Epithelial cell of proximal tubule (primary cell): Measurements from ENCODE around the gene CERS6. TPM values are rescaled to one million over a fixed set of nuclear protein-coding genes. Genes with fewer than 3 reads are reported as not detected.

Source experiments
- DNase-seq: peaks from one replicate; pipeline ENCODE4 v3.0.0-alpha.2; 2011; ENCODE audit warnings: low read depth
- H3K4me3 ChIP-seq: 2 replicates; pipeline ENCODE4 v1.5.1; 2011; ENCODE audit warnings: low read depth, mild to moderate bottlenecking, low read length
- total RNA-seq: library from RNA; depleted of rRNA; stranded (reverse); fragments of >200 nt; gene quantifications from 2 replicates; pipeline ENCODE4 v1.2.3, GENCODE V29; 2015
- TF ChIP-seq, protein P1 (sequence below): conservative IDR thresholded peaks from 2 replicates; pipeline ENCODE4 v1.5.1; 2012; ENCODE audit warnings: low read depth, mild to moderate bottlenecking, low read length

CERS6 gene
- total RNA-seq, 1 donor from 2014 or later: 11.6 TPM

DNA sequence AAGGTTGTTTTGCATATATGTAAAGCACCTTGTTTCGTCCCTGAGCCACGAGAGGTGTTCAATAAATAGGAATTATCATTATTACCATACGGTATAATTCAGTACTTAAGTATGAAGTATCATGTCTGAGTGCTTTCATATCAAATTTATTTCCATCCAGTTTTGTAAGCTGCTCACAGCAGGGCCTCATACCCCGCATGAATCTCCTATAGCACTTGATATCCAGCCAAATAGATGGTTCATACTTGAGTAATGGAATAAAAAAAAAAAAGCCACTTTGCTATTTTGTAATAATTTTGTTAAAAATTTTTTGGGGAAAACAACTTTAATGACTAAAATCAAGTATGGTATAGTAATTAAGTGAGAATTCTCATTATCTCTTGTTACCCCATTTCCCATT is 185.6 kb downstream of the CERS6 start:
- TF ChIP-seq, protein P1, sequence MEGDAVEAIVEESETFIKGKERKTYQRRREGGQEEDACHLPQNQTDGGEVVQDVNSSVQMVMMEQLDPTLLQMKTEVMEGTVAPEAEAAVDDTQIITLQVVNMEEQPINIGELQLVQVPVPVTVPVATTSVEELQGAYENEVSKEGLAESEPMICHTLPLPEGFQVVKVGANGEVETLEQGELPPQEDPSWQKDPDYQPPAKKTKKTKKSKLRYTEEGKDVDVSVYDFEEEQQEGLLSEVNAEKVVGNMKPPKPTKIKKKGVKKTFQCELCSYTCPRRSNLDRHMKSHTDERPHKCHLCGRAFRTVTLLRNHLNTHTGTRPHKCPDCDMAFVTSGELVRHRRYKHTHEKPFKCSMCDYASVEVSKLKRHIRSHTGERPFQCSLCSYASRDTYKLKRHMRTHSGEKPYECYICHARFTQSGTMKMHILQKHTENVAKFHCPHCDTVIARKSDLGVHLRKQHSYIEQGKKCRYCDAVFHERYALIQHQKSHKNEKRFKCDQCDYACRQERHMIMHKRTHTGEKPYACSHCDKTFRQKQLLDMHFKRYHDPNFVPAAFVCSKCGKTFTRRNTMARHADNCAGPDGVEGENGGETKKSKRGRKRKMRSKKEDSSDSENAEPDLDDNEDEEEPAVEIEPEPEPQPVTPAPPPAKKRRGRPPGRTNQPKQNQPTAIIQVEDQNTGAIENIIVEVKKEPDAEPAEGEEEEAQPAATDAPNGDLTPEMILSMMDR: no peak
- no peak for DNase-seq
- no peak overlapping the region for H3K4me3 ChIP-seq

DNA sequence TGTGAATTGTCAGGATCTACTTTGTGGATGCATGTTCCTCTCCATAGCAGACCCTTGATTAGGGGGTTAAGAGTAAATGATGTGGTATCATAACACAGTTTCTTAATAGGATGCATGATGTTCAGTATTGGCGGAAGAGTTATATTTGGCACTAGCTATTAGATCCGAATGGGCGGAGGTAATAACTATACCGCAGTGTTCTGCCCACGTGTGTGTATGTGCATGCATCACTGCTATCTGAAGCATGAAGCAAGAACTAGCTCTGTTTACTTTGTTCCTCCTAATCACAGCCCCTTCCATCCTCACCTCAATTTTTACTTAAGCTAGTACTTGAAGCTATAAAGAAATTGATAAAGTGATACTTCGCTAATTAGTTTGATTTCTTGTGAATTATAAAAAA is 186.8 kb downstream of the CERS6 start:
- TF ChIP-seq, protein P1: no peak
- no peak overlapping the region for H3K4me3 ChIP-seq
- DNase-seq: no peak

DNA sequence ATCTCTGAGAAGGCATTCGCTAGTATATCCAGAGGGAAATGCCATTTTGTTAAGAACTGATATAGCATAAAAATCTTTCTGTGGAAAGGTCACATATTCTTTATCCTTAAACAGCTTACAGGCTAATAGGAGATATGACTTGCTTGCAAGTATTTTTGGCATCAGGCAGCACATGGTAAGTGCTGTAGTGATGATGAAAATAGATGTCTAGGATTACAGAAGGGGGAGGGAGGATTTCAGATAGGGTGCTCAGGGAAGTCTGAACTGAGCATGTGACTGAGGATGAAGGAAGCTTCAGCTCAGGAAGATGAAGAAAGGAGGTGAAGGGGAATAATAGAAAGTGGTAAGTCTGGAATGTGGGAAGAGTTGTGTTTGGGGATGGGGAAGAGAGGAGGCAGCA is 187.9 kb downstream of the CERS6 start:
- H3K4me3 ChIP-seq: no peak overlapping the region
- DNase-seq: no peak
- TF ChIP-seq, protein P1: no peak

DNA sequence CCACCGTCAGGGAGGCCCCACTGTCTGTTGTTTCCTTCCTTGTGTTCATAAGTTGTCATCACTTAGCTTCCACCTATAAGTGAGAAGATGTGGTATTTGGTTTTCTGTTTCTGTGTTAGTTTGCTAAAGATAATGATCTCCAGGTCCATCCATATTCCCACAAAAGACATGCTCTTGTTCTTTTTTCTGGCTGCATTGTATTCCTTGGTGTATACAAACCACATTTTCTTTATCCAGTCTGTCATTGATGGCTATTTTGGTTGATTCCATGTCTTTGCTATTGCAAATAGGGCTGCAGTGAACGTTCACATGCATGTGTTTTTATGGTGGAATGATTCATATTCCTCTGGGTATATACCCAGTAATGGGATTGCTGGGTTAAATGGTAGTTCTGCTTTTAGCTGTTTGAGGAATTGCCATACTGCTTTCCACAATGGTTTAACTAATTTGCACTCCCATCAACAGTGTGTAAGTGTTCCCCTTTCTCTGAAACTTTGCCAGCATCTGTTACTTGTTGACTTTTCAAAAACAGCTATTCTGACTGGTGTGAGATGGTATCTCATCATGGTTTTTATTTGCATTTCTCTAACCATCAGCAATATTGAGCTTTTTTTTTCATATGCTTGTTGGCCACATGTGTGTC is 189.7 kb downstream of the CERS6 start:
- TF ChIP-seq, protein P1: no peak
- H3K4me3 ChIP-seq: no peak overlapping the region
- no peak for DNase-seq

DNA sequence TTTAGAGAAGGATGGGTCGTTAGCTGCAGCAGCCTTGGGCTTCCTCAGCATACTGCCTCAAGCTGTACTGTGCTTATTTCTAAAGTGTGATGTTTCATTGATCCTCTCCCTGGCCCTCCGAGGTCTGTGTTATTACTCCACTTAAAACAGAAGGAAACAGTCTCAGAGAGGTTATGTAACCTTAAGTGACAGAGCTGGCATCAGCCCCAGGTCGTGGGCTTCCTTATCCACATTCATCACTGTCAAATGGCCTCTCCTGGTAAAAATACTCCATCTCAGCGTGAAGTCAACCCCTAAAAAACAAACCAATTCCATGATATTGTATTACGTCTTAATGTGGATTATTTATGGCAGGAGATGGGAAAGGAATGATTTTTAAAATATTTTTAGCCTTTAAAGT is 193.0 kb downstream of the CERS6 start:
- TF ChIP-seq, protein P1: no peak

DNA sequence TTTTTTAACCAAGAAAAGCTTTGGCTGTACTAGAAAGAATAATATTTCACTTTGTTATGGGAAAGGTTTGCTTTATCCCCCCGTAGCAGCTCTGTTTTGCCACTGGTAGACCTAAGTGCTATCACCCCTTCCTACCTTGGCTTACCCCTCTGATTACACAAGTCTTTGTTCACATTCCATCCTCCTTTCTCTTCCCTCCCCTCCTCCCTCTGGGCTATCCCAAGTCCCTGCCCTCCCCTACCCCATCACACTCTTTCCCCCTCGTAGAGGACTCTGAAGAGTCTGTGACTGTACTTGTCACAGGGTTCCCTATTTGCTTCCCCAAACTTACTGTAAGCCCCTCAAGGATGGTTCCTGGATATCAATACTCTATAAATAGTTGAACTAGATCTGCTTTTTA is 193.5 kb downstream of the CERS6 start:
- H3K4me3 ChIP-seq: no peak overlapping the region
- TF ChIP-seq, protein P1: no peak
- no peak for DNase-seq

More for the DNA sequence above, 193.0 kb downstream of the CERS6 start:
- H3K4me3 ChIP-seq: no peak overlapping the region
- no peak for DNase-seq

DNA sequence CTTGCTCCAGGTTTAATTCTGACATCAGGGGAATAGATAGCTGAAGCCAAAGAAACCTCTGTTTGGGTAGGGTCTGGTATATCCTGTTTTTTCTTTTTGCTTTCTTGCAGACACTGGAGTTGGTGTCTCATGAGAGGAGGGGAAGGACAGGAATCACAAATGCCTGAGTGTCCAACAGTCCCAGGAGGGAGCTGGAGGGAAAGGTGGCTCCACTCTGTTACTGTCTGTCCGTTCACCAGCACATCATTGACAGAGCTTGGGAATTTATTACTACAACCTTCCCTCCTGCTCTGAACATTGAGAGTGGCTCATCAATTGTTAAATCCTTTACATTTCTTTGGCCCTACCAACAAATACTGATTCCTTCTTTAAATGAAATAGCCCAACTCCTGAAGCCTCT is 194.1 kb downstream of the CERS6 start:
- DNase-seq: no peak
- TF ChIP-seq, protein P1: no peak
- H3K4me3 ChIP-seq: no peak overlapping the region
